GM19438 (cell line): Measurements from ENCODE around the gene UBXN2A.
"Not testable (repeated sequence)": the region's sequence is repeated elsewhere in the genome, so short reads cannot be mapped to it uniquely, and the experiment has no call there.

Source experiments
- ATAC-seq: cut with Tn5 transposase; IDR thresholded peaks from one replicate; pipeline ENCODE4 v1.9.1; 2021; ENCODE audit warnings: low read depth; ENCODE audit not compliant: unreplicated experiment

The UBXN2A gene

GRCh38 chr2:23940718-23941620 is 706 bp downstream of the UBXN2A start:
- peak; percentile 57 for ATAC-seq

DNA sequence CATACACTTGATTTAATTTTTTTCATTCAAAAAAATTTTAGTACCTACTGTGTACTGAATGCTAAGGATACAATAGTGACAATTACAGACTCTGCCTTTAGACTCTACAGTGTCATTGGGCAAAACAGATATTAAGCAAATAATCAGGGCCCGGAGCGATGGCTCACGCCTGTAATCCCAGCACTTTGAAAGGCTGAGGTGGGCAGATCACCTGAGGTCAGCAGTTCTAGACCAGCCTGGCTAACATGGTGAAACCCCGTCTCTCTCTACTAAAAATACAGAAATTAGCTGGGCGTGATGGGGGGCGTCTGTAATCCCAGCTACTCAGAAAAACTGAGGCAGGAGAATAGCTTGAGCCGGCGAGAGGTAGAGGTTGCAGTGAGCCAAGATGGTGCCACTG is 1.4 kb downstream of the UBXN2A start:
- ATAC-seq: no peak

DNA sequence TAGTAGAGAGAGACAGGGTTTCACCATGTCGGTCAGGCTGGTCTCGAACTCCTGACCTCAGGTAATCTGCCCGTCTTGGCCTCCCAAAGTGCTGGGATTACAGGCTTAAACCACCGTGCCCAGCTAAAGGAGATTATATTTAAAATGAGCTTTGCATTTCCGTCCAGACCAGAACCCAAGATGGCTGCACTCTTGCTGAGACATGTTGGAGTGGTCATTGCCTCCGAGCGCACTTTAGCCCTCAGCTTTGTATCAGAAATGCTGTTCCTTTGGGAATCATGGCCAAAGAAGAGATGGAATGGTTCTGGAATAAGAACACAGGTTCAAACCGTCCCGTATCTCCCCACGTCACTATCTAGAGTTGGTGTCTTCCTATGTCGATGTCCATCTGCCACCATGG is 3.4 kb downstream of the UBXN2A start:
- ATAC-seq: no peak

- no peak for ATAC-seq
Measured at GRCh38 chr2:23944527-23944926, 4.3 kb downstream of the UBXN2A start.

- no peak for ATAC-seq
Measured at GRCh38 chr2:23944976-23945375, 4.7 kb downstream of the UBXN2A start.

DNA sequence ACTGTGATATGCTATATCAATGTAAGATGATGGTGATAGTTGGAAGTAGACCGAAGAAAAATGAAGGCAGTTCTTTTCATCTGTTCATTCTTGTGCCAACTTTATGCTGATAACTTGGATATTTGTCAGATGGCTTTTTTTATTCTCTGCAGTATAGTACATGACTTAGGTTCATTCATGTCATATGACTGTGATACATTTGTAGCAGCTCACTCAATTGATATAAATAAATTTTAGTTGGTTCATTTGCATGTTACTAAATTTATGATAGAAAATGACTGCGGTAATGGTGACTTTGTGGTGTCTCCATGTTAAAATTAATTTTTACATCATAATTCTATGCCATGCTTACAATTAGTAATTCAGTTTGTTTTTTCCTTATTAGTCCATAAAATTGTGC is 7.1 kb downstream of the UBXN2A start:
- no peak for ATAC-seq

GRCh38 chr2:23952558-23952957 is 12.3 kb downstream of the UBXN2A start:
- ATAC-seq: not testable (repeated sequence)

DNA sequence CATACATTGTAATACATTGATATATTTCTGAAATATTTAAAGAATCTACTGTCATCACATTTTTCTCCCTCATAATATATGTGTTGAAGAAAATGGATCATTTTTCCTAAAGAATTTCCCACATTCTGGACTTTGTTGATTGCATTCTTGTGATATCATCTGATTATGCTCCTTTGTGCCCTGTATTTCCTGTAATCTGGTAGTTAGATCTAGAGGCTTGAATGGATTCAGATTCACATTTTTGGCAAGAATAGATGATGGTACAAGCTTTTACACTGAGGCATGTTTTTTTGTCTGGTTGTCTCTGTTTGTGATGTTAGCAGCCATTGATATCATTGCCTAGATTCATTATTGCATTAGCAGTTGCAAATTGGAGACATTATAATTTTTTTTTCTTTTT is 13.4 kb downstream of the UBXN2A start:
- ATAC-seq: no peak

- no peak for ATAC-seq
Measured at GRCh38 chr2:23954325-23955014, 14.2 kb downstream of the UBXN2A start.

GRCh38 chr2:23967846-23968245 is 27.6 kb downstream of the UBXN2A start:
- ATAC-seq: no peak

- no peak for ATAC-seq
Measured at GRCh38 chr2:23976883-23977282, 36.6 kb downstream of the UBXN2A start.

GRCh38 chr2:23988371-23988770 is 48.1 kb downstream of the UBXN2A start:
- no peak for ATAC-seq

DNA sequence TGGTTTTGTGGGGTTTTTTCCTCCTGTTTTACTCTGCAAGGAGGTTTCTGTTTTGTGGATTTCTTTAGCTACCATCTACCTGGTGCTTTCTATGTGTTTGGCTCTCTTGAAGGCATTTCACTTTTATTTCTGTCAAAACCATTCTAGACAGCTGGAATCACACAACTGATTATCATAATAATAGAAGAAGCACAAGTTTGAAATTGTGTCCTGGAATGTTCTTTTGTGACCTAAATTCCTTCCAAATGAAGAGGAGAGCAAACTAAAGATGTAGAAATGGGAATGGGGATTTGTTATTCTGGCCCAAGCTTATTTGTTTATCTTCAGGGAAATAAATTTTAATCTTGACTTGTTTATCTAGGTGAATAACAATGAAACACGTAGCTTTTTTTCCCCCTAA is 52.7 kb downstream of the UBXN2A start:
- ATAC-seq: no peak

DNA sequence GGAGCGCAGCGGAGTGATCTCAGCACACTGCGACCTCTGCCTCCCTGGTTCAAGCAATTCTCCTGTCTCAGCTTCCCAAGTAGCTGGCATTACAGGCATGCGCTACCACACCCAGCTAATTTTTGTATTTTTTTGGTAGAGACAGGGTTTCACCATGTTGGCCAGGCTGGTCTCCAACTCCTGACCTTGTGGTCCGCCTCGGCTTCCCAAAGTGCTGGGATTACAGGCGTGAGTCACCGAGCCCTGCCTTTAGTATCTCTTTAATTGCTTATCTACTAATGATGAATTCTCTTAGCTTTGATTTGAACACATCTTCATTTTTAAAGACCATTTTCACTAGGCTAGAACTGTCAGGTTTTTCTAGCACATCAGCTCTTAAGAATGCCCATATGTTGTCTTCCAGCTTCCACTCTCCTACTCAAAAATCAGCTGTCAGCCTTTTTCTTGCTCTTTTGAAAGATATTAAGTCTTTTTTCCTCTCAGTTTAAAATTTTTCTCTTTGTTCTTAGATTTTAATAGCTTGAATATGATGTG is 53.5 kb downstream of the UBXN2A start:
- no peak for ATAC-seq

GRCh38 chr2:23994567-23994966 is 54.3 kb downstream of the UBXN2A start:
- no peak for ATAC-seq

DNA sequence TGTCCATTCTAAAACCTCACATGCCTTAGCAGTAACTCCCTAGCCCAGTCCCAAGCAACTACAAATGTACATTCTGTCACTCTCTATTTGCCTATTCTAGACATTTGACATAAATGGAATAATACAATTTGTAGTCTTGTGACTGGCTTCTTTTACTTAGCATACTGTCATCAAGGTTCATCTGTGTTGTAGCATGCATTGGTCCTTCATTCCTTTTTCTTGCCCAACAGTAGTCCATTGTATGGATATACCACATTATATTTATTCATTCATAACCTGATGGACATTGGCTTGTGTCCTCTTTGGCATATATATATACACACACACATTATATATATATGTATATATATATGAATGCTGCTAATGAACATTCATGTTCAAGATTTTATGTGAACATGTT is 67.4 kb downstream of the UBXN2A start:
- no peak for ATAC-seq

GRCh38 chr2:24008672-24009366 is 68.6 kb downstream of the UBXN2A start:
- no peak for ATAC-seq

DNA sequence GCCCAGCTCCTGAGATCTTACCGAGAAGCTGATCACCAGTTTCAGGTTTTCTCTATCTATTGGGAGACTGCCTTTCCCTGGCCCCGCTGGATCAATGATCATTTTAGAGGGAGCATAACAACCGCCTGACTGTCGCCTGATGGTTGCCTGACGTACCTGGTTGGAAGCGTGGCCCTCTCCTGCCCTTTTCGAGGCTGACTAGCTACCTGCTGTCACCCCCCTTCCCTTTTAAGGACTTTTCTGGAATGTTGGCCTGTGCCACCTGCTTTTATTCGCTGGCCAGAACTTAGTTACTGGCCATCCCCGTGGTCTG is 69.1 kb downstream of the UBXN2A start:
- no peak for ATAC-seq

GRCh38 chr2:24009680-24010476 is 69.6 kb downstream of the UBXN2A start, which contains the start of gene MFSD2B:
MFSD2B (plus strand) TSS chr2:24010085; CDS start chr2:24010097, 12 bp downstream.
- ATAC-seq: no peak

DNA sequence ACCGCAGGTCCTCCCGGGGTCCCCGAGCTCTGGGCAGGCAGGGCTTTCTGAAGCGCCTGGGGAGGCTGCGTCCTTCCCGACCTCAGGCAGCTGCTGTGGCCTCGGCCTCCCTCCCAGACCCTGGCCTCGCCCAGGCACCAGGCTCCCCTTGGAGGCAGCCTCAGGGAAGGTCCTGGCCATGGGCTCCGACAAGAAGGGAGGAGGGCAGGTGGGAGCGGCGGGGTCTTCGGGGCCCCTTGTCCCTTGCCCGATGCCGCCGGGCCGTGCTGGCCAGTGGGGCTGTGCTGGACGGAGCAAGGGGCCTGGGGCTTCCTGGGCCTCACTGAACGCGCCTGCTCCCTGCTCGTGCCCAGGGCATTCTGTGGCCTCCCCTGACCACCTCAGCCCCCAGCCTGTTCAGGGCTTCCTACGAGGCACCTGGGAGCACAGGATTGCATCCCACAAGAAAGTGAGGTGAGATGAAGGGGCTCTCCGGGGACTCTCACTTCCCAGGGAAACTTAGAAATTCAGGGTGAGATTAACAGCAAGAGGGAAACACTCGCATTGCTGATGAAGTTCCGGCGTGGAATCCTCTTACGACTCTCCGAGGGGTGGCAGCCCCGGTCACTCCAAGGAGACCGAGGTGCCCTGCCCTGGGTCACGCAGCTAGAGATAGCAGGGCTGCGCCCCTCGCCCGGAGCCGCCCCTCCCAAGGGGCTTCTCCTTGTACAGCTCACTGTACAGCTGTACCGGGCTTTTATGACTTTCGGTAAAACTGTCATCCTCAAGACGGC is 70.4 kb downstream of the UBXN2A start:
- no peak for ATAC-seq
